DND-41 (cell line): ENCODE results near the gene POLR3B.

Experiments used
- ATAC-seq: fragments of 200-7000 bp; cut with Tn5 transposase; 3 replicates; pipeline ENCODE4 v1.9.1; 2021; ENCODE audit warnings: low read depth; ENCODE audit not compliant: insufficient read depth
- DNase-seq: peaks from one replicate; pipeline ENCODE4 v3.0.0-alpha.2; 2020
- H2AFZ ChIP-seq: 2 replicates; pipeline ENCODE4 v1.6.0; 2012; ENCODE audit warnings: low read depth, low read length
- H3K27ac ChIP-seq: 2 replicates; pipeline ENCODE4 v1.5.1; 2012; ENCODE audit warnings: low read length, inconsistent platforms
- H3K27me3 ChIP-seq: fragments of 200-600 bp; sonication (generic); 2 replicates; pipeline ENCODE4 v1.6.0; 2012; ENCODE audit warnings: low read length, mild to moderate bottlenecking, inconsistent platforms; ENCODE audit not compliant: insufficient read depth, poor library complexity
- H3K36me3 ChIP-seq: 2 replicates; pipeline ENCODE4 v1.5.1; 2012; ENCODE audit warnings: low read length, inconsistent platforms; ENCODE audit not compliant: insufficient read depth
- H3K4me1 ChIP-seq: 2 replicates; pipeline ENCODE4 v1.5.1; 2012; ENCODE audit warnings: mild to moderate bottlenecking, low read length; ENCODE audit not compliant: insufficient read depth
- H3K4me2 ChIP-seq: 2 replicates; pipeline ENCODE4 v1.6.0; 2012; ENCODE audit warnings: mild to moderate bottlenecking, moderate library complexity, low read length, inconsistent platforms; ENCODE audit not compliant: insufficient read depth
- H3K4me3 ChIP-seq, 2 experiments: fragments of 200-600 bp in 1 of 2; shearing (Covaris generic) in 1 of 2; 2 replicates each; pipeline ENCODE4 v1.5.1; 2012 to 2016; ENCODE audit warnings: inconsistent platforms in 2 of 2, low read length in 2 of 2, mild to moderate bottlenecking in 2 of 2, low read depth in 1 of 2, moderate library complexity in 1 of 2
- H3K79me2 ChIP-seq: 2 replicates; pipeline ENCODE4 v1.6.0; 2012; ENCODE audit warnings: low read length, inconsistent platforms; ENCODE audit not compliant: insufficient read depth
- H3K9ac ChIP-seq: 2 replicates; pipeline ENCODE4 v1.6.0; 2012; ENCODE audit warnings: low read depth, mild to moderate bottlenecking, inconsistent platforms, low read length, moderate library complexity
- H3K9me3 ChIP-seq: 2 replicates; pipeline ENCODE4 v1.5.1; 2012; ENCODE audit warnings: low read length, moderate library complexity, mild to moderate bottlenecking, inconsistent platforms; ENCODE audit not compliant: insufficient read depth, severe bottlenecking
- H4K20me1 ChIP-seq: 2 replicates; pipeline ENCODE4 v1.6.0; 2012; ENCODE audit warnings: low read length; ENCODE audit not compliant: insufficient read depth
- EZH2 ChIP-seq: IDR thresholded peaks from 3 replicates; pipeline ENCODE4 v1.6.1; 2012; ENCODE audit warnings: borderline replicate concordance, low read depth, mild to moderate bottlenecking, moderate library complexity, low read length, inconsistent platforms; ENCODE audit not compliant: severe bottlenecking
- TF ChIP-seq, protein P1 (sequence below): IDR thresholded peaks from 2 replicates; pipeline ENCODE4 v1.5.1; 2012; ENCODE audit warnings: borderline replicate concordance, low read length, moderate library complexity, mild to moderate bottlenecking; ENCODE audit not compliant: poor library complexity, severe bottlenecking; ENCODE audit errors: extremely low read depth

The POLR3B gene

DNA sequence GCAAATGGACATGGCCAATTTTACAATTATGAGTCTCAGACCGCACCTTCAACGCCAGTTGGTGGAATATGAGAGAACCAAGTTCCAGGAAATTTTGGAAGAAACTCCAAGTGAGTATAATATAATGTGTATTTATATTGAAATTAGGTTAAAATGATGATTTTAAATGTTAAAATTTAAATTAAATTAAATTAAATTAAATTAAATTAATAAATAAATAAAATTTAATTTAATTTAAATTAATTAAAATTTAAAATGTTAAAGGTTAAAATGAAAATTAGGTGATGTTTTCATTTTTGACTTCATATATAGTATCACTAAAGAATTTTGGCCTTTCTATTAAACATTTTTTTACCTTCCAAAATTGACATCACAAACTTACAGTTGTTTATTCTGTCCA, 34.0 kb upstream of the POLR3B start:
- Histone ChIP-seq H3K9me3 (no peaks in the 10 kb centered on the region), H3K4me1 (no peaks in the 10 kb centered on the region), H3K79me2 (no peaks in the 10 kb centered on the region), H4K20me1 (no peaks in the 10 kb centered on the region), H3K27ac (no peak overlapping the region), H3K4me3 (no peak overlapping the region), H3K9ac (no peak overlapping the region), H3K4me2 (no peak overlapping the region), H2AFZ (no peak overlapping the region), H3K27me3 (no peaks in the 10 kb centered on the region), H3K36me3 (no peaks in the 10 kb centered on the region)
- no peak for DNase-seq
- no peak for TF ChIP-seq EZH2
- TF ChIP-seq, protein P1, sequence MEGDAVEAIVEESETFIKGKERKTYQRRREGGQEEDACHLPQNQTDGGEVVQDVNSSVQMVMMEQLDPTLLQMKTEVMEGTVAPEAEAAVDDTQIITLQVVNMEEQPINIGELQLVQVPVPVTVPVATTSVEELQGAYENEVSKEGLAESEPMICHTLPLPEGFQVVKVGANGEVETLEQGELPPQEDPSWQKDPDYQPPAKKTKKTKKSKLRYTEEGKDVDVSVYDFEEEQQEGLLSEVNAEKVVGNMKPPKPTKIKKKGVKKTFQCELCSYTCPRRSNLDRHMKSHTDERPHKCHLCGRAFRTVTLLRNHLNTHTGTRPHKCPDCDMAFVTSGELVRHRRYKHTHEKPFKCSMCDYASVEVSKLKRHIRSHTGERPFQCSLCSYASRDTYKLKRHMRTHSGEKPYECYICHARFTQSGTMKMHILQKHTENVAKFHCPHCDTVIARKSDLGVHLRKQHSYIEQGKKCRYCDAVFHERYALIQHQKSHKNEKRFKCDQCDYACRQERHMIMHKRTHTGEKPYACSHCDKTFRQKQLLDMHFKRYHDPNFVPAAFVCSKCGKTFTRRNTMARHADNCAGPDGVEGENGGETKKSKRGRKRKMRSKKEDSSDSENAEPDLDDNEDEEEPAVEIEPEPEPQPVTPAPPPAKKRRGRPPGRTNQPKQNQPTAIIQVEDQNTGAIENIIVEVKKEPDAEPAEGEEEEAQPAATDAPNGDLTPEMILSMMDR = no peak
- ATAC-seq = no peak

DNA sequence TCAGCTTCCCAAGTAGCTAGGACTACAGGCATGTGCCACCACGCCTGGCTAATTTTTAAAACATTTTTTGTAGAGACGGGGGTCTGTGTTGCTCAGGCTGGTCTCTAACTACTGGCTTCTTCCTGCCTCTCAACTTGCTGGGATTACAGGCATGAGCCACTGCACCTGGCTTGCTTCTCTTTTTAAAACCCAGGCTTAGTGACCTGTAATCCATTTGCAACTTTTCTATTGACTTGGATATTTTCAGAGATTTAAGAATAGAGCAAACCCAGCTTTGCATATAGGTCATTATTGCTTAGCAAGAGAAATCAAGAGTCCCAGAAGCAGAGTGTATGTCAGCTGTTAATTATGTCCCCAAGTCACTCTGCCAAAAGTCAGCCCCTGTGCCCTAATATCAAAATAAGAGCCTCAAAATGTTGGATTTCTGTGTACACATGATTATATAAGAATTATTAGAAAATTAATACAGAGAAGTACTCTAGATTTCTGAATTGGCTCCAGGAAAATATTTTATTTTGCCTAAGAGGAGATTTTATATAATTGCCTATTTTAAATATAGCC, 30.2 kb upstream of the POLR3B start:
- ATAC-seq = no peak
- Histone ChIP-seq H3K9me3 (no peaks in the 10 kb centered on the region), H3K79me2 (no peaks in the 10 kb centered on the region), H2AFZ (no peak overlapping the region), H3K27ac (no peak overlapping the region), H3K4me3 (no peak overlapping the region), H3K27me3 (no peaks in the 10 kb centered on the region), H3K4me1 (no peaks in the 10 kb centered on the region), H3K4me2 (no peak overlapping the region), H3K36me3 (no peaks in the 10 kb centered on the region), H3K9ac (no peak overlapping the region), H4K20me1 (no peaks in the 10 kb centered on the region)
- DNase-seq = no peak
- TF ChIP-seq, protein P1 = no peak
- TF ChIP-seq EZH2 = no peak

DNA sequence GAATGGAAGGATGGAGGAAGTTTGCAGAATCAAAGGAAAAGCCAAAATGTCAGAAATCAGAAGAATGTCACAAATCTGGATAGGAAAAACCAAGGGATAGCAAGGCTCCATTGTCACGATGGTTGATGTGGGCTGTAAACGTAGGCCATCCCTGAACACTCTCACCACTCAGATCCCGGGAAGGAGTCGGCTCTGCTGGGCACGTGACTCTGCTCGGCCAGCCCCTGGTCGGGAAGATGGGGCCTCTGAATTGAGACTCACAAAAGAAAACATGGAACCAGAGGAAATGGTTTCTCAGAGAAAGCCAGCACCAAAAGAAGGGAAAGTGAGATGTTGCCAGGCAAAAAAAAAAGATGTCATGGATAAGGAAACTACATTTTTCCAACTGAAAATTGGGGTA, 28.8 kb upstream of the POLR3B start:
- no peak for TF ChIP-seq EZH2
- TF ChIP-seq, protein P1 = no peak
- no peak overlapping the region for H2AFZ ChIP-seq
- H3K9me3 ChIP-seq = no peaks in the 10 kb centered on the region
- no peak for DNase-seq
- no peak overlapping the region for H3K4me3 ChIP-seq
- no peaks in the 10 kb centered on the region for H4K20me1 ChIP-seq
- no peaks in the 10 kb centered on the region for H3K79me2 ChIP-seq
- no peak overlapping the region for H3K27ac ChIP-seq
- H3K4me1 ChIP-seq = no peaks in the 10 kb centered on the region
- no peak for ATAC-seq
- no peak overlapping the region for H3K9ac ChIP-seq
- H3K27me3 ChIP-seq = no peaks in the 10 kb centered on the region
- no peaks in the 10 kb centered on the region for H3K36me3 ChIP-seq
- no peak overlapping the region for H3K4me2 ChIP-seq
